Prostate gland (tissue), 2 donors: Measurements from ENCODE around the gene GSG1L. TPM values are rescaled to one million over a fixed set of nuclear protein-coding genes. Genes with fewer than 3 reads are reported as not detected.

ENCODE experiments used
- DNase-seq: peaks from one replicate; pipeline ENCODE4 v3.0.0-alpha.2; 2019; ENCODE audit warnings: low spot score
- H3K27ac ChIP-seq, 2 donors: fragments of 200-600 bp; sonication (generic); 2 replicates each; pipeline ENCODE4 v1.5.1; 2017 to 2019
- H3K27me3 ChIP-seq: fragments of 200-600 bp; sonication (generic); replicated peaks from 2 replicates; pipeline ENCODE4 v1.5.1; 2019; ENCODE audit not compliant: insufficient read depth
- H3K36me3 ChIP-seq, 2 donors: fragments of 200-600 bp; sonication (generic); 1 replicate in 1 of 2; 2 replicates in 1 of 2; pipeline versions ENCODE4 v1.5.1 to v1.8.1; 2017 to 2019
- H3K4me1 ChIP-seq: fragments of 200-600 bp; sonication (generic); replicated peaks from 2 replicates; pipeline ENCODE4 v1.5.1; 2019
- H3K4me3 ChIP-seq, 2 donors: fragments of 200-600 bp; sonication (generic); 2 replicates each; pipeline ENCODE4 v1.5.1; 2017 to 2019
- H3K9me3 ChIP-seq: fragments of 200-600 bp; sonication (generic); 2 replicates; pipeline ENCODE4 v1.5.1; 2017
- CTCF ChIP-seq, 4 experiments: fragments of 200-600 bp in 2 of 4; fragments of 450-650 bp in 2 of 4; sonication (generic) in 2 of 4; IDR thresholded peaks; 1 replicate in 3 of 4; 2 replicates in 1 of 4; pipeline ENCODE4 v1.5.1; 2016 to 2019; ENCODE audit warnings: antibody characterized with exemption in 4 of 4, mild to moderate bottlenecking in 2 of 4, moderate library complexity in 2 of 4
- POLR2A ChIP-seq: fragments of 450-650 bp; IDR thresholded peaks from one replicate; pipeline ENCODE4 v1.6.1; 2016; ENCODE audit warnings: antibody characterized with exemption, mild to moderate bottlenecking
- POLR2AphosphoS5 ChIP-seq: sonication (generic); formaldehyde crosslinking; IDR thresholded peaks from one replicate; pipeline ENCODE4 v1.6.1; 2017; ENCODE audit warnings: antibody characterized with exemption
- WGBS: methylation state at CpG from one replicate; pipeline ENCODE4 v1.1.5; 2018; 5-methylcytosine and 5-hydroxymethylcytosine counted together
- intact Hi-C: fragments of 100-400 bp; cut with DNase I; formaldehyde crosslinking; loops from one replicate; pipeline ENCODE4 v1.14.2; 2022
- total RNA-seq, 2 donors: library from RNA; depleted of rRNA; stranded (reverse); fragments of >200 nt; gene quantifications; one replicate each; pipeline ENCODE4 v1.1.0, GENCODE V29; 2016

The GSG1L gene
- total RNA-seq, 2 donors from 2014 or later: 0.91 TPM; not detected in 1

GRCh38 chr16:27771201-27771910 is 292.2 kb downstream of the GSG1L start:
- no peaks in the 10 kb centered on the region for H3K4me1 ChIP-seq
- no peaks in the 10 kb centered on the region for H3K27me3 ChIP-seq
- no peak overlapping the region for H3K4me3 ChIP-seq
- H3K27ac ChIP-seq: no peak overlapping the region
- intact Hi-C loops: no loop called here
- no peaks in the 10 kb centered on the region for H3K9me3 ChIP-seq
- H3K36me3 ChIP-seq: no peaks in the 10 kb centered on the region
- no peak for DNase-seq
- TF ChIP-seq POLR2AphosphoS5 (no peak), POLR2A (no peak), CTCF (IDR thresholded peaks at IDR 0.05) (no peak)
- 89% methylated on average over 16 of the region's 16 CpGs for WGBS

GRCh38 chr16:27770271-27771196 is 293.0 kb downstream of the GSG1L start:
- no peak overlapping the region for H3K4me3 ChIP-seq
- no peaks in the 10 kb centered on the region for H3K9me3 ChIP-seq
- H3K27ac ChIP-seq: no peak overlapping the region
- no peaks in the 10 kb centered on the region for H3K4me1 ChIP-seq
- TF ChIP-seq POLR2AphosphoS5 (no peak), POLR2A (no peak), CTCF (IDR thresholded peaks at IDR 0.05) (no peak)
- no peaks in the 10 kb centered on the region for H3K36me3 ChIP-seq
- H3K27me3 ChIP-seq: no peaks in the 10 kb centered on the region
- intact Hi-C loops: no loop called here
- WGBS: 81% methylated on average over 17 of the region's 17 CpGs
- DNase-seq: no peak

DNA sequence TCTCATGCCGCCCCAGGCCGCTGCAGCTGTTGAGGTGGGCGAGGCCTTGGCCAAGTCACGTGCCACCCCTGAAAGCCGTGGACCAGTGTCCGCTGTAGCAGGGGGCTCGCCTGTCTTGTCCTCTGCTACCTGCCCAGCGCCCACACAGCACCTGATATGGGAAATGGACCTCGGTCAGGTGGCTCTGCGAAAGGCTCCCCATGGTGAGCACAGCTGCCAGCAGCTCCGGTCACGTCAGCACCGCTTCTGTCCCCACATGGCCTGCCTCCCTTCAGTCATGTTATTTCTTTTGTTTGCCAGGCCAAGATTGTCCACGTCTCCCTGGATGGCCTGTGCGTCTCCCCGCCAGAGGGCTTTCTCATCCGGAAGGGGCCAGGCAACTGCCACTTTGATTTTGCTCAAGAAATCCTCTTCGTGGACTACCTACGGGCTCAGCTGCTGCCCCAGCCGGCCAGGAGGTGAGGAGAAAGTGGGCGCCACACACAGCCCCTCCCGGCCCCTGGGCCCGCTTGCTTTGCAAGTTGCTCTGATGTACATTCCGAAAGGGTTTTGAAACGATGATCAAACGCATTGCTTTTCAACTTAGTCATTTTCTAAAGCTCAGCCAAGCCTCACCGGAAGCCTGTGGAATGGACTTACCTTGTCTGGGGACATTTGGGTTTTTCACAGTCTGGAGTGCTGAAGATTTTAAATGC is 293.8 kb downstream of the GSG1L start:
- DNase-seq: no peak
- intact Hi-C loops: no loop called here
- no peaks in the 10 kb centered on the region for H3K36me3 ChIP-seq

GRCh38 chr16:27768651-27769272 is 294.8 kb downstream of the GSG1L start:
- 83% methylated on average over 8 of the region's 8 CpGs for whole genome bisulfite sequencing
- Histone ChIP-seq H3K36me3 (no peaks in the 10 kb centered on the region), H3K9me3 (no peaks in the 10 kb centered on the region), H3K4me3 (no peak overlapping the region), H3K4me1 (no peaks in the 10 kb centered on the region), H3K27ac (no peak overlapping the region), H3K27me3 (no peaks in the 10 kb centered on the region)
- no peak for DNase-seq
- TF ChIP-seq POLR2A (no peak), POLR2AphosphoS5 (no peak), CTCF (IDR thresholded peaks at IDR 0.05) (no peak)
- intact Hi-C loops: no loop called here

More for the DNA sequence above, 293.8 kb downstream of the GSG1L start:
- Histone ChIP-seq H3K27me3 (no peaks in the 10 kb centered on the region), H3K4me1 (no peaks in the 10 kb centered on the region), H3K27ac (no peak overlapping the region), H3K9me3 (no peaks in the 10 kb centered on the region), H3K4me3 (no peak overlapping the region)
- no peak for TF ChIP-seq POLR2AphosphoS5
- no peak for TF ChIP-seq POLR2A
- no peak for TF ChIP-seq CTCF (IDR thresholded peaks at IDR 0.05)
- 74% methylated on average over 27 of the region's 27 CpGs for WGBS
